ENCODE results near the gene UBAC2. TPM values are rescaled to one million over a fixed set of nuclear protein-coding genes. Genes with fewer than 3 reads are reported as not detected.

The UBAC2 gene
- total and polyA plus RNA-seq, 4 experiments from 2014 or later: 88.4 to 161 (median 101) TPM

DNA sequence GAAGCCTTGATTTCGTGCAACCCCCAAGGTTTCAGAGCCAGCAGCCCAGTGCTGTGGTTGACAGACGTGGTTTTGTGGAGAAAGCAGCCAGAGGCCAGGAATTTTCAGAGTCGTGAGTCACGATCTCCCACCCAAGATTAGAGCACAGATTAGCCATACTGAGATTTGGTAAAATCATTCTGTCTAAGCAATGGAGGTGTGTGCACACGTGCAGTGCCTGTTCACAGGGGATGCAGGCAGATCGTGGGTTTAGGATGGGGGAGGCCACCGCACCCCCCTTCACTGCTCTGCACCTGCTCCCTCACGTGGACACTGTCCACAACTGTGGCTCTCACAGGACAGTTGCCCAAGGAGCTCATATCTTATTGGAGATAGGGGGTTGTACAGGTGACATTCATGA, 153.2 kb downstream of the UBAC2 start:
- Mint-ChIP-seq H3K27me3 (no peaks in the 10 kb centered on the region), H3K36me3 (peaks cover 24 to 56% of the 10 kb centered on the region in 2 donors), H3K9me3 (peaks cover 0 to 5% (median 0%) of the 10 kb centered on the region in 8 donors), H3K27ac (peak overlapping the region; percentile 96 to 100 (median 99)), H3K4me3 (peak overlapping the region in 7 of 8 donors; percentile 14 to 89 (median 81)), H3K4me1 (peaks cover 86 to 100% (median 93%) of the 10 kb centered on the region in 4 donors)
- Histone ChIP-seq H3K4me1 (ENCODE audit: insufficient read depth, low read length) (peaks cover 94% of the 10 kb centered on the region), H3K27me3 (ENCODE audit: insufficient read depth, low read length) (no peaks in the 10 kb centered on the region), H3K9me3 (ENCODE audit: control insufficient read depth in 1 of 2, low read length in 2 of 2) (no peaks in the 10 kb centered on the region), H3K27ac (ENCODE audit: low read depth, low read length) (peak overlapping the region; percentile 94), H3K36me3 (ENCODE audit: insufficient read depth, low read length) (no peaks in the 10 kb centered on the region), H3K4me3 (ENCODE audit: low read length in 2 of 2) (no peak overlapping the region)
- CTCF ChIA-PET (ENCODE audit: partially characterized antibody): interaction anchor here (1.0 to 7.0 kb wide), 15 partner anchors 13 to 85 kb away, joined by 3 to 66 read pairs (median 24); partner anchors contain the start of gene GPR183
- intact Hi-C loops (cut with micrococcal nuclease): loop anchor here (1.0 to 2.0 kb wide), 2 partner anchors 7 to 13 kb away; no protein-coding TSS in a partner anchor
- POLR2A ChIA-PET (ENCODE audit: partially characterized antibody): interaction anchor here (0.6 to 21.5 kb wide), 14 partner anchors 9 to 83 kb away, joined by 3 to 929 read pairs (median 75); partner anchors contain the start of gene GPR183
- peak in 1 of 5 donors; percentile 54 for DNase-seq

DNA sequence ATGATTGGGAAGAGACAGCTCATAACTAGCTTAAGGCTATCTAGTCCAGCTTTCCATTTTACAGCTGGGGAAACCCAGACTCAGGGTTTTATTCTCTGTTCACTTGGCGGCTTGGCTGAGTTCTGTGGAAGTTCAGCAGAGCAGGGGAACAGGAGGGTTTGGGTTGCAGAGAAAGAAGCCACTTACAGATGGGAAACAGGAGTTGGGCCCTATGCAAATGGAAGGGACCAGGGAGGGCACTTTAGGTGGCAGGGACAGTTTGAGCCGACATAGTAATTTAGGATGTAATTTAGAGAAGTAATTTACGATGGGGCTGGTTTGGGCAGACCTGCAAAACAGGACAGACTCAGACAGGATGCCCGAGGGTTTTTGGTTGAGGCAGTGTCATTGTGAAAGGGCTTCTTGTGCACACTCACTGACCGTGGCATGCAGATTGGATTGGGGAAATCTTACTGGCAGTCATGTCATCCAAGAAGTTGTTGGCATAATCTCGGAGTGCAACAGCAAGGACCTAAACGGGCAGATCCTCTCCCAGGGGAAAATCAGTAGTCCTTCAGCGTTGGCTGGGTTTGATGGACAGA, 153.8 kb downstream of the UBAC2 start:
- peak overlapping the region; percentile 94 for H3K27ac ChIP-seq (ENCODE audit: low read depth, low read length)
- H3K27me3 Mint-ChIP-seq: no peaks in the 10 kb centered on the region
- H3K36me3 ChIP-seq (ENCODE audit: insufficient read depth, low read length): no peaks in the 10 kb centered on the region
- H3K4me1 Mint-ChIP-seq: peaks cover 87 to 100% (median 94%) of the 10 kb centered on the region in 4 donors
- ChIA-PET CTCF (ENCODE audit: partially characterized antibody) (interaction anchor here (1.0 to 7.0 kb wide), 15 partner anchors 12 to 85 kb away, joined by 3 to 66 read pairs (median 19); partner anchors contain the start of gene GPR183), POLR2A (ENCODE audit: partially characterized antibody) (interaction anchor here (0.6 to 21.5 kb wide), 11 partner anchors 8 to 84 kb away, joined by 3 to 929 read pairs (median 134); partner anchors contain the start of gene GPR183)
- H3K4me3 ChIP-seq (ENCODE audit: low read length in 2 of 2): no peak overlapping the region
- peak overlapping the region; percentile 96 to 100 (median 99) for H3K27ac Mint-ChIP-seq
- H3K4me3 Mint-ChIP-seq: peak overlapping the region; percentile 18 to 89 (median 79)
- H3K9me3 Mint-ChIP-seq: peaks cover 0 to 5% (median 0%) of the 10 kb centered on the region in 8 donors
- peaks cover 95% of the 10 kb centered on the region for H3K4me1 ChIP-seq (ENCODE audit: insufficient read depth, low read length)
- peak in 1 of 5 donors; percentile 29 for DNase-seq
- no peaks in the 10 kb centered on the region for H3K27me3 ChIP-seq (ENCODE audit: insufficient read depth, low read length)
- no peaks in the 10 kb centered on the region for H3K9me3 ChIP-seq (ENCODE audit: control insufficient read depth in 1 of 2, low read length in 2 of 2)
- intact Hi-C loops (cut with micrococcal nuclease): no loop called here
- H3K36me3 Mint-ChIP-seq: peaks cover 25 to 52% of the 10 kb centered on the region in 2 donors

DNA sequence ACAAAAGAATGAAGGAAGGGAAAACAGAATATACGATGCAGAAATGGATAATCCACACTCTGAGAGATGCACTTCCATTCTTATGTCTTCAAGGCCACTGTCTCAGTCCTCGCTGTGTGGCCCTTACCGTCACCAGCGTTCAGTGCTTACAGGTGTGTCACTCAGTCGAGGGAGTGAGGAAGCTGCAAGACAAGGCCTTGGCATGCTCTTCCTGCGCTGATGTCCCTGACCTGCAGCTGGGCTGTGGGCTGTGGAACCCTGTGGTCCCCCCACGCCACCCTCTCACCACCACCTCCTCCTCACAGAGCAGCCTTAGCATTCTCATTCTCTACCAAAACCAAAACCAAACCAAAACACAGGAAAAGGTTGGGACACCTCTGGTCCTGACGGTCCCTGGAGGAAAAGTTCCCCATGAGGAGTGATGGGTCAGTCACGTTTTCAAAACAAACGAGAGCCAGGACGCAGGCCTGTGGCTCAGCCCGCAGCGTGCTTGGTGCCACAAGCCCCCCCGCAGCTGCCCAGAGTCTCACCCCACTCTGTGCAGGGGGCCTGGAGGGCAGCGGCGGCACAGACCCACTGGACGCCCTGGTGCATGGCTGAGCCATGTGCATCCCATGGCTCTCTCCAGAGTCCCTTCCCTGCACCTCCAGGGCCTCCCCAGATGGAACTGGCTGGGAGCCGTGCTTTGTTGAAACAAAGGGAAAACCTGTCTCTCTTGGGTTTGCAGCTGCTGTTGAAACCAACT, 154.8 kb downstream of the UBAC2 start:
- peak in 2 of 5 donors; percentile 20 to 62 for DNase-seq
- H3K9me3 ChIP-seq (ENCODE audit: control insufficient read depth in 1 of 2, low read length in 2 of 2): no peaks in the 10 kb centered on the region
- H3K4me1 Mint-ChIP-seq: peaks cover 90 to 100% (median 96%) of the 10 kb centered on the region in 4 donors

DNA sequence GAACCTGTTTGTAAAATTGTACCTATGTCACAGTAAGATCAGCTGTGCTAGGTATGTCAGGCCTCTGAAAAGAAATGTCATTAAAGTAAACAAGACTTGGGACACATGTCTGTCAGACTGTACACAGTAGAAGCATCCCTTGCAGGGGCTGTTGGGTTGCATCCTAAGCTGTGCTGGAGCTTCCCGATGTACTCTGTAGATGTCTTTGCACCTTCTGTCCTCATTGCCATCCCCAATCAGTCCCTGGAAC, 155.3 kb downstream of the UBAC2 start:
- H3K9me3 ChIP-seq (ENCODE audit: control insufficient read depth in 1 of 2, low read length in 2 of 2): no peaks in the 10 kb centered on the region
- H3K36me3 Mint-ChIP-seq: peaks cover 37 to 50% of the 10 kb centered on the region in 2 donors
- H3K27me3 ChIP-seq (ENCODE audit: insufficient read depth, low read length): no peaks in the 10 kb centered on the region
- peak overlapping the region; percentile 96 to 100 (median 99) for H3K27ac Mint-ChIP-seq
- H3K4me1 ChIP-seq (ENCODE audit: insufficient read depth, low read length): peaks cover 100% of the 10 kb centered on the region
- intact Hi-C loops (cut with micrococcal nuclease): loop anchor here (1.0 to 2.0 kb wide), 5 partner anchors 15 to 81 kb away; no protein-coding TSS in a partner anchor
- H3K9me3 Mint-ChIP-seq: peaks cover 0 to 6% (median 0%) of the 10 kb centered on the region in 8 donors
- POLR2A ChIA-PET (ENCODE audit: partially characterized antibody): interaction anchor here (0.8 to 21.5 kb wide), 22 partner anchors 9 to 269 kb away, joined by 3 to 929 read pairs (median 8); partner anchors contain the start of genes GPR18, GPR183 and UBAC2
- peak overlapping the region; percentile 30 to 82 (median 73) for H3K4me3 Mint-ChIP-seq
- H3K27ac ChIP-seq (ENCODE audit: low read depth, low read length): peak overlapping the region; percentile 94
- peaks cover 90 to 100% (median 96%) of the 10 kb centered on the region in 4 donors for H3K4me1 Mint-ChIP-seq
- no peak for DNase-seq
- H3K36me3 ChIP-seq (ENCODE audit: insufficient read depth, low read length): no peaks in the 10 kb centered on the region
- H3K27me3 Mint-ChIP-seq: no peaks in the 10 kb centered on the region
- H3K4me3 ChIP-seq (ENCODE audit: low read length in 2 of 2): peak overlapping the region in 1 of 2 donors; percentile 14
- CTCF ChIA-PET (ENCODE audit: partially characterized antibody): interaction anchor here (0.6 to 7.0 kb wide), 12 partner anchors 10 to 86 kb away, joined by 3 to 66 read pairs (median 8); partner anchors contain the start of gene GPR183

More for the DNA sequence above, 154.8 kb downstream of the UBAC2 start:
- ChIA-PET CTCF (ENCODE audit: partially characterized antibody) (interaction anchor here (0.6 to 7.0 kb wide), 15 partner anchors 9 to 86 kb away, joined by 3 to 66 read pairs (median 9); partner anchors contain the start of gene GPR183), POLR2A (ENCODE audit: partially characterized antibody) (interaction anchor here (0.8 to 21.5 kb wide), 20 partner anchors 11 to 269 kb away, joined by 3 to 929 read pairs (median 10); partner anchors contain the start of genes GPR18, GPR183 and UBAC2)
- Histone ChIP-seq H3K27ac (ENCODE audit: low read depth, low read length) (peak overlapping the region; percentile 94), H3K36me3 (ENCODE audit: insufficient read depth, low read length) (no peaks in the 10 kb centered on the region), H3K4me3 (ENCODE audit: low read length in 2 of 2) (peak overlapping the region; percentile 4 to 14), H3K4me1 (ENCODE audit: insufficient read depth, low read length) (peaks cover 100% of the 10 kb centered on the region), H3K27me3 (ENCODE audit: insufficient read depth, low read length) (no peaks in the 10 kb centered on the region)
- Mint-ChIP-seq H3K4me3 (peak overlapping the region; percentile 30 to 89 (median 80)), H3K27ac (peak overlapping the region; percentile 96 to 100 (median 99)), H3K27me3 (no peaks in the 10 kb centered on the region), H3K9me3 (peaks cover 0 to 5% (median 0%) of the 10 kb centered on the region in 8 donors), H3K36me3 (peaks cover 32 to 51% of the 10 kb centered on the region in 2 donors)
- intact Hi-C loops (cut with micrococcal nuclease): loop anchor here (1.0 to 2.0 kb wide), 5 partner anchors 15 to 82 kb away; no protein-coding TSS in a partner anchor

DNA sequence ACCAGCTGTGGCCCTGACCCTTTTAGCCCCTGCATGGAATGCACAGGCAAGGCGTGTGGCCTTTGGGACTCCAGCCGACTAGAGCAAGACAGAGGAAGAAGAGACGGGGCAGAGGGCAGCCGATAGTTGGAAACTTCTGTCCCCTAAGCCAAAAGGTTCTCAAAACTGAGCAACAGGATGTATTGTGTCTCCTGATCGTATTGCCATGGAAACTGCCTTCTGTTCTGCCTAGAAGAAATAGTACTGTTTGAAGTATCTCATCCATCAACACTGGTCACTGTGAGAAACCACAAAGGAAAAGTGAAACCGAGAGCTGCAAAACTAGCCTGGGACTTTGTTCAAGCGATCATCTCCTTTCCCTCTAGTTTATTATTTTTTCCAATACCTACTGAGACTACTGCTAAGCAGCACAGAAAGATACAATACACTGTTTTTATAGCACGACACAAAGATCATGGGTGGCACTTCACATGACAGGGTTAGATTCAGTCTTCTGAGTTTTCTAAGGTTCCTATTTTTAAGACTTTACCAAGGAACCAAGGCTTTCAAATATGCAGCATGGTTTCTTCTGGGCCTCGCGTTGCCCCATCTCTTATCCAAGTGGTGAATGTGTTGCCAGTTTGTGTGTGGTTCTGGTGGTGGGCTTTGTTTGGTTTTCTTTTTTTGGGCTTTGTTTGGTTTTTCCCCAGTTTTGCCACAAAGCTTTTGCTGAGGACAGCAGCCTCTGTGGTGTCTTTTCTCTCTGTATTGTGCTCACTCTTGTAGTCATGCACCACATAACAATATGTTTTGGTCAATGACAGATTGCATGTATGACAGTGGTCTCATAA, 155.8 kb downstream of the UBAC2 start:
- CTCF ChIA-PET (ENCODE audit: partially characterized antibody): interaction anchor here (0.6 to 7.0 kb wide), 11 partner anchors 10 to 87 kb away, joined by 3 to 66 read pairs (median 8); partner anchors contain the start of gene GPR183
- no peaks in the 10 kb centered on the region for H3K36me3 ChIP-seq (ENCODE audit: insufficient read depth, low read length)
- H3K36me3 Mint-ChIP-seq: peaks cover 37 to 50% of the 10 kb centered on the region in 2 donors

GRCh38 chr13:99357131-99357596, 156.5 kb downstream of the UBAC2 start:
- H3K36me3 ChIP-seq (ENCODE audit: insufficient read depth, low read length): no peaks in the 10 kb centered on the region
- H3K4me1 ChIP-seq (ENCODE audit: insufficient read depth, low read length): peaks cover 98% of the 10 kb centered on the region
- Mint-ChIP-seq H3K36me3 (peaks cover 38 to 49% of the 10 kb centered on the region in 2 donors), H3K27ac (peak overlapping the region; percentile 96 to 100 (median 99)), H3K9me3 (peaks cover 0 to 6% (median 0%) of the 10 kb centered on the region in 8 donors), H3K4me3 (peak overlapping the region; percentile 30 to 82 (median 73)), H3K27me3 (no peaks in the 10 kb centered on the region), H3K4me1 (peaks cover 88 to 100% (median 94%) of the 10 kb centered on the region in 4 donors)
- H3K4me3 ChIP-seq (ENCODE audit: low read length in 2 of 2): peak overlapping the region; percentile 13 to 37
- peak; percentile 62 to 84 (median 68) for DNase-seq
- H3K27me3 ChIP-seq (ENCODE audit: insufficient read depth, low read length): no peaks in the 10 kb centered on the region
- H3K9me3 ChIP-seq (ENCODE audit: control insufficient read depth in 1 of 2, low read length in 2 of 2): no peaks in the 10 kb centered on the region
- intact Hi-C loops (cut with micrococcal nuclease): loop anchor here (1.0 to 2.0 kb wide), 4 partner anchors 8 to 74 kb away; no protein-coding TSS in a partner anchor
- ChIA-PET POLR2A (ENCODE audit: partially characterized antibody) (interaction anchor here (0.8 to 21.5 kb wide), 14 partner anchors 8 to 87 kb away, joined by 4 to 929 read pairs (median 55); partner anchors contain the start of gene GPR183), CTCF (ENCODE audit: partially characterized antibody) (interaction anchor here (1.0 to 7.0 kb wide), 8 partner anchors 10 to 79 kb away, joined by 4 to 32 read pairs (median 8); partner anchors contain the start of gene GPR183)
- peak overlapping the region; percentile 94 for H3K27ac ChIP-seq (ENCODE audit: low read depth, low read length)

More for the DNA sequence above, 155.8 kb downstream of the UBAC2 start:
- peaks cover 98% of the 10 kb centered on the region for H3K4me1 ChIP-seq (ENCODE audit: insufficient read depth, low read length)
- POLR2A ChIA-PET (ENCODE audit: partially characterized antibody): interaction anchor here (0.8 to 21.5 kb wide), 22 partner anchors 10 to 270 kb away, joined by 3 to 929 read pairs (median 8); partner anchors contain the start of genes GPR18, GPR183 and UBAC2
- H3K27ac ChIP-seq (ENCODE audit: low read depth, low read length): peak overlapping the region; percentile 94
- H3K4me3 ChIP-seq (ENCODE audit: low read length in 2 of 2): peak overlapping the region; percentile 13 to 37
- H3K9me3 ChIP-seq (ENCODE audit: control insufficient read depth in 1 of 2, low read length in 2 of 2): no peaks in the 10 kb centered on the region
- H3K4me3 Mint-ChIP-seq: peak overlapping the region; percentile 30 to 82 (median 73)
- DNase-seq: peak; percentile 88 to 95 (median 92)
- peak overlapping the region; percentile 96 to 100 (median 99) for H3K27ac Mint-ChIP-seq
- no peaks in the 10 kb centered on the region for H3K27me3 Mint-ChIP-seq
- intact Hi-C loops (cut with micrococcal nuclease): loop anchor here (1.0 to 2.0 kb wide), 7 partner anchors 9 to 81 kb away; no protein-coding TSS in a partner anchor
- peaks cover 0 to 6% (median 0%) of the 10 kb centered on the region in 8 donors for H3K9me3 Mint-ChIP-seq
- peaks cover 90 to 100% (median 96%) of the 10 kb centered on the region in 4 donors for H3K4me1 Mint-ChIP-seq
- H3K27me3 ChIP-seq (ENCODE audit: insufficient read depth, low read length): no peaks in the 10 kb centered on the region

Measured in CD4-positive, alpha-beta memory T cell (primary cell).